GM23248 (cell line): ENCODE measurements around the gene SHROOM2. TPM values are rescaled to one million over a fixed set of nuclear protein-coding genes. Genes with fewer than 3 reads are reported as not detected.

Experiments used
- DNase-seq: peaks from one replicate; pipeline ENCODE4 v3.0.0-alpha.2; 2015
- H2AFZ ChIP-seq: fragments of 200-600 bp; sonication (generic); 2 replicates; pipeline ENCODE4 v1.6.1; 2016; ENCODE audit warnings: antibody characterized with exemption
- H3F3A ChIP-seq: fragments of 200-600 bp; sonication (generic); 2 replicates; pipeline ENCODE4 v1.6.1; 2016; ENCODE audit warnings: mild to moderate bottlenecking, antibody characterized with exemption, mixed run types; ENCODE audit not compliant: insufficient read depth
- H3K27ac ChIP-seq: fragments of 200-600 bp; sonication (generic); 2 replicates; pipeline ENCODE4 v1.5.1; 2016; ENCODE audit warnings: mild to moderate bottlenecking
- H3K27me3 ChIP-seq: fragments of 200-600 bp; sonication (generic); replicated peaks from 2 replicates; pipeline ENCODE4 v1.6.1; 2016; ENCODE audit warnings: mild to moderate bottlenecking; ENCODE audit not compliant: insufficient read depth
- H3K36me3 ChIP-seq: fragments of 200-600 bp; sonication (generic); 2 replicates; pipeline ENCODE4 v1.6.1; 2016; ENCODE audit warnings: low read depth, mild to moderate bottlenecking
- H3K4me1 ChIP-seq: fragments of 200-600 bp; sonication (generic); 2 replicates; pipeline ENCODE4 v1.6.1; 2016; ENCODE audit warnings: mild to moderate bottlenecking; ENCODE audit not compliant: insufficient read depth
- H3K4me2 ChIP-seq: fragments of 200-600 bp; sonication (generic); one replicate; pipeline ENCODE4 v1.6.1; 2016; ENCODE audit warnings: mild to moderate bottlenecking; ENCODE audit not compliant: unreplicated experiment
- H3K4me3 ChIP-seq: fragments of 200-600 bp; sonication (generic); 2 replicates; pipeline ENCODE4 v1.5.1; 2016; ENCODE audit warnings: mild to moderate bottlenecking
- H3K79me2 ChIP-seq: fragments of 200-600 bp; sonication (generic); 2 replicates; pipeline ENCODE4 v1.6.1; 2016; ENCODE audit warnings: mild to moderate bottlenecking; ENCODE audit not compliant: insufficient read depth
- H3K9ac ChIP-seq: fragments of 200-600 bp; sonication (generic); 2 replicates; pipeline ENCODE4 v1.6.1; 2016; ENCODE audit warnings: mild to moderate bottlenecking
- H3K9me2 ChIP-seq: fragments of 200-600 bp; sonication (generic); 2 replicates; pipeline ENCODE4 v1.6.1; 2016; ENCODE audit warnings: mixed run types, mild to moderate bottlenecking, moderate library complexity; ENCODE audit not compliant: insufficient read depth
- H3K9me3 ChIP-seq: fragments of 200-600 bp; sonication (generic); one replicate; pipeline ENCODE4 v1.6.1; 2017; ENCODE audit warnings: low read depth
- H4K20me1 ChIP-seq: fragments of 200-600 bp; sonication (generic); 2 replicates; pipeline ENCODE4 v1.6.0; 2016; ENCODE audit not compliant: insufficient read depth
- EZH2 ChIP-seq: fragments of 200-600 bp; sonication (generic); IDR thresholded peaks from 2 replicates; pipeline ENCODE4 v1.6.1; 2018; ENCODE audit warnings: antibody characterized with exemption, mild to moderate bottlenecking; ENCODE audit not compliant: insufficient read depth, poor library complexity, severe bottlenecking
- EZH2phosphoT487 ChIP-seq: fragments of 200-600 bp; sonication (generic); IDR thresholded peaks from 2 replicates; pipeline ENCODE4 v1.6.1; 2018; ENCODE audit warnings: antibody characterized with exemption, moderate library complexity, mild to moderate bottlenecking, low read depth; ENCODE audit not compliant: insufficient read depth
- WGBS, 2 experiments: methylation state at CpG; one replicate each; pipeline ENCODE4 v1.1.6; 2015 to 2017; ENCODE audit warnings: low lambda C conversion rate in 2 of 2, low coverage in 1 of 2; ENCODE audit errors: missing lambda C conversion rate in 2 of 2; 5-methylcytosine and 5-hydroxymethylcytosine counted together
- in situ Hi-C: fragments of 300-500 bp; cut with MboI; formaldehyde crosslinking; loops from 2 replicates; pipeline ENCODE4 v1.15.0; 2020
- polyA plus RNA-seq: library from polyadenylated mRNA; unstranded; fragments of >200 nt; fragmentation: Nextera tagmentation; extraction: Ambion mirVana; gene quantifications from 2 replicates; pipeline ENCODE4 v1.2.1, GENCODE V29; 2016
- small RNA-seq: library from RNA; depleted of rRNA; stranded (forward); fragments of <200 nt; gene quantifications from one replicate; pipeline ENCODE3, GENCODE V24; 2014; ENCODE audit warnings: low read depth, low replicate concordance
- total RNA-seq: library from RNA; depleted of rRNA; stranded (reverse); fragments of >200 nt; shearing (Covaris generic); gene quantifications from 2 replicates; pipeline ENCODE4 v1.2.3, GENCODE V29; 2014; rRNA removed

SHROOM2 gene
- total and polyA plus RNA-seq, 2 experiments from 2014 or later, result 0.22 to 0.63 TPM

DNA sequence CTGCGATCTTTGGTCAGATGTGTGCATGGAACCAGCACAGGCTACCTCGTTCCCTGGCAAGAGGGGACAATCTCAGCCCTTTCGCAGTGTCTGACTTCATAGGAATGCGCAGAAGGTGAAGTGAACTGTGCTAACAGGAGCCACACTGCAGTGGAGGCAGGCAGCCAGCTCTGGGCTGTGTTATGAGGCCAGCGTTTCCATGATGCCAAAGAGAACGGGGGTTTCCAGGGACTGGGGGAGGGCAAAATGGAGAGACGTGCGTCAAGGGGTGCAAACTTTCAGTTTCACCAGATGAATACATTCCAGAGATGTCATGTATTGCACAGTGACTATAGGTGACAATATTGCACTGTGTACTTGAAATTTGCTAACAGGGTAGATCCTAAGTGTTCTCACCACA is 211.3 kb downstream of the SHROOM2 start:
- TF ChIP-seq EZH2phosphoT487 (no peak), EZH2 (no peak)
- H3K4me1 ChIP-seq, result no peaks in the 10 kb centered on the region
- H2AFZ ChIP-seq, result no peak overlapping the region
- no peak overlapping the region for H3K9ac ChIP-seq
- no peak overlapping the region for H3K4me3 ChIP-seq
- no peaks in the 10 kb centered on the region for H3K27me3 ChIP-seq
- H3K9me3 ChIP-seq, result no peaks in the 10 kb centered on the region
- no peak overlapping the region for H3K4me2 ChIP-seq
- DNase-seq, result no peak
- H3K79me2 ChIP-seq, result no peaks in the 10 kb centered on the region
- H4K20me1 ChIP-seq, result no peaks in the 10 kb centered on the region
- H3K27ac ChIP-seq, result no peak overlapping the region
- in situ Hi-C loops, result loop anchor here (5.0 kb wide), 1 partner anchor 115 kb away; no protein-coding TSS in a partner anchor
- H3K36me3 ChIP-seq, result no peaks in the 10 kb centered on the region
- H3K9me2 ChIP-seq, result no peaks in the 10 kb centered on the region
- H3F3A ChIP-seq, result no peaks in the 10 kb centered on the region
- WGBS, 2 experiments, result 45 to 57% methylated on average over 6 to 8 of the region's 8 CpGs

Small RNA genes lying within 50 kb of the gene (small RNA-seq; reads per million reads assigned to genes)
- gene RF00019, result not detected

Other genes starting within 250 kb of the SHROOM2 start
- not detected in 2 replicates for gene GPR143, start 20.6 kb upstream of the SHROOM2 start, total RNA-seq
- not detected in 2 replicates for gene GPR143, start 20.6 kb upstream of the SHROOM2 start, polyA plus RNA-seq
- gene CLDN34, start 180.9 kb downstream of the SHROOM2 start, total RNA-seq, result not detected in 2 replicates
- gene CLDN34, start 180.9 kb downstream of the SHROOM2 start, polyA plus RNA-seq, result not detected in 2 replicates